AG08396 (cell line): ENCODE data around the gene RETREG1.

ENCODE experiments used
- DNase-seq: peaks from one replicate; pipeline ENCODE4 v3.0.0; 2012; ENCODE audit warnings: low spot score, mixed read lengths

Gene RETREG1

GRCh38 chr5:16580382-16580781 is 36.4 kb downstream of the RETREG1 start:
- DNase-seq = no peak

- no peak for DNase-seq
Measured at GRCh38 chr5:16579142-16579847, 37.5 kb downstream of the RETREG1 start.

- DNase-seq = no peak
Measured at GRCh38 chr5:16578474-16578883, 38.3 kb downstream of the RETREG1 start.

GRCh38 chr5:16577677-16578076 is 39.1 kb downstream of the RETREG1 start:
- DNase-seq = no peak

GRCh38 chr5:16574789-16575721 is 41.7 kb downstream of the RETREG1 start:
- DNase-seq = peak; percentile 56

GRCh38 chr5:16573401-16573800 is 43.4 kb downstream of the RETREG1 start:
- no peak for DNase-seq

GRCh38 chr5:16572289-16573015 is 44.3 kb downstream of the RETREG1 start:
- no peak for DNase-seq

GRCh38 chr5:16571016-16571415 is 45.8 kb downstream of the RETREG1 start:
- no peak for DNase-seq

- no peak for DNase-seq
Measured at GRCh38 chr5:16570121-16570815, 46.5 kb downstream of the RETREG1 start.

GRCh38 chr5:16568875-16569580 is 47.8 kb downstream of the RETREG1 start:
- no peak for DNase-seq

- DNase-seq = no peak
Measured at GRCh38 chr5:16567365-16567764, 49.4 kb downstream of the RETREG1 start.

GRCh38 chr5:16565118-16565517 is 51.7 kb downstream of the RETREG1 start:
- DNase-seq = no peak

- no peak for DNase-seq
Measured at GRCh38 chr5:16564248-16564867, 52.4 kb downstream of the RETREG1 start.

GRCh38 chr5:16563686-16564085 is 53.1 kb downstream of the RETREG1 start:
- DNase-seq = no peak

GRCh38 chr5:16561660-16562059 is 55.1 kb downstream of the RETREG1 start:
- no peak for DNase-seq

- DNase-seq = no peak
Measured at GRCh38 chr5:16559702-16560101, 57.1 kb downstream of the RETREG1 start.

GRCh38 chr5:16558984-16559629 is 57.7 kb downstream of the RETREG1 start:
- no peak for DNase-seq

GRCh38 chr5:16557477-16557876 is 59.3 kb downstream of the RETREG1 start:
- no peak for DNase-seq

- DNase-seq = no peak
Measured at GRCh38 chr5:16554110-16554509, 62.7 kb downstream of the RETREG1 start.

- peak; percentile 69 for DNase-seq
Measured at GRCh38 chr5:16552666-16553343, 64.0 kb downstream of the RETREG1 start.
